GM21529 (cell line): ENCODE measurements around the gene PHLDA2.

ENCODE experiments used
- ATAC-seq: cut with Tn5 transposase; IDR thresholded peaks from one replicate; pipeline ENCODE4 v1.9.1; 2021; ENCODE audit not compliant: unreplicated experiment

Gene PHLDA2

GRCh38 chr11:2929950-2930703, 907 bp upstream of the PHLDA2 start:
- ATAC-seq = peak; percentile 47

GRCh38 chr11:2929531-2929949, 320 bp upstream of the PHLDA2 start:
- no peak for ATAC-seq

GRCh38 chr11:2927851-2928604, 1.2 kb downstream of the PHLDA2 start:
- no peak for ATAC-seq

- ATAC-seq = no peak
Measured at GRCh38 chr11:2927121-2927800, 2.0 kb downstream of the PHLDA2 start.

- ATAC-seq = no peak
Measured at GRCh38 chr11:2926611-2927051, 2.6 kb downstream of the PHLDA2 start.

- no peak for ATAC-seq
Measured at GRCh38 chr11:2924821-2925675, 4.2 kb downstream of the PHLDA2 start.

- ATAC-seq = no peak
Measured at GRCh38 chr11:2924381-2924780, 4.8 kb downstream of the PHLDA2 start.

GRCh38 chr11:2923446-2924375, 5.5 kb downstream of the PHLDA2 start:
- ATAC-seq = no peak

GRCh38 chr11:2922655-2923054, 6.6 kb downstream of the PHLDA2 start:
- ATAC-seq = no peak

GRCh38 chr11:2921742-2922493, 7.3 kb downstream of the PHLDA2 start:
- no peak for ATAC-seq

- ATAC-seq = no peak
Measured at GRCh38 chr11:2921261-2921660, 8.0 kb downstream of the PHLDA2 start.

- ATAC-seq = no peak
Measured at GRCh38 chr11:2920343-2920742, 8.9 kb downstream of the PHLDA2 start.

GRCh38 chr11:2919837-2920236, 9.4 kb downstream of the PHLDA2 start:
- ATAC-seq = no peak

- no peak for ATAC-seq
Measured at GRCh38 chr11:2919188-2919587, 10.0 kb downstream of the PHLDA2 start.

GRCh38 chr11:2917842-2918490, 11.3 kb downstream of the PHLDA2 start:
- no peak for ATAC-seq

GRCh38 chr11:2916892-2917645, 12.2 kb downstream of the PHLDA2 start:
- ATAC-seq = no peak

- ATAC-seq = no peak
Measured at GRCh38 chr11:2916114-2916891, 12.9 kb downstream of the PHLDA2 start.
